Vein endothelial cell (primary cell): ENCODE data around the gene MAD2L1BP. TPM values are rescaled to one million over a fixed set of nuclear protein-coding genes. Genes with fewer than 3 reads are reported as not detected.

Experiments used
- total RNA-seq: library from RNA; depleted of rRNA; stranded (reverse); fragments of >200 nt; gene quantifications from 2 replicates; pipeline ENCODE4 v1.2.3, GENCODE V29; 2012

Gene MAD2L1BP, protein sequence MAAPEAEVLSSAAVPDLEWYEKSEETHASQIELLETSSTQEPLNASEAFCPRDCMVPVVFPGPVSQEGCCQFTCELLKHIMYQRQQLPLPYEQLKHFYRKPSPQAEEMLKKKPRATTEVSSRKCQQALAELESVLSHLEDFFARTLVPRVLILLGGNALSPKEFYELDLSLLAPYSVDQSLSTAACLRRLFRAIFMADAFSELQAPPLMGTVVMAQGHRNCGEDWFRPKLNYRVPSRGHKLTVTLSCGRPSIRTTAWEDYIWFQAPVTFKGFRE
- total RNA-seq, result 37.6 and 49.6 TPM in 2 replicates

GRCh38 chr6:43635387-43636307 lies at the start of gene MAD2L1BP:
Gene MAD2L1BP, plus strand, starts transcription at chr6:43635840. Its CDS starts 36 bp downstream, at chr6:43635876.

DNA sequence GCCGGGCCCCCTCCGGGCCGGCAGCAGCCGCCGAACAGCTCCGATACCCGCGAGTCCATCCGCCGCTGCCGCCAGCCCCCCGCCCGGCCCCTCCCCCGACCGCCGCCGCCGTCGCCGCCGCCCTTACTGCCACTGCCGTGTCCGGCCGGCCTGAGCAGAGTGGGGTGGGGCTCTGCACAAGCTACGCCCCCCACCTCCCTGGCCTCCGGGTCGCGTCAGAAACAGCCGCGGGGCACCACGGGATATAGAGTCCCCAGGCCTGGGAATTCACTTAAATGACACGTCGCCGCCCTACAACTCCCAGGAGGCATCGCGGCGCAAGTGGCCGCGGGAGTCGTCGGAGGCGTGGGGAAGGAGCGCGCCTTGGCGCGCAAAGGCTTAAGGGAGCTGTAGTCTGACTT lies 6.5 kb upstream of the MAD2L1BP start, which contains the start of gene GTPBP2:
TSS of gene GTPBP2 (minus strand) at position 161 of the 401 bp plus-strand sequence. CDS start at position 59, 102 bp downstream.

GRCh38 chr6:43644940-43645612 lies 9.4 kb downstream of the MAD2L1BP start, which contains the start of gene RSPH9:
Gene RSPH9, plus strand, starts transcription at chr6:43645036. Its CDS starts 63 bp downstream, at chr6:43645099.

DNA sequence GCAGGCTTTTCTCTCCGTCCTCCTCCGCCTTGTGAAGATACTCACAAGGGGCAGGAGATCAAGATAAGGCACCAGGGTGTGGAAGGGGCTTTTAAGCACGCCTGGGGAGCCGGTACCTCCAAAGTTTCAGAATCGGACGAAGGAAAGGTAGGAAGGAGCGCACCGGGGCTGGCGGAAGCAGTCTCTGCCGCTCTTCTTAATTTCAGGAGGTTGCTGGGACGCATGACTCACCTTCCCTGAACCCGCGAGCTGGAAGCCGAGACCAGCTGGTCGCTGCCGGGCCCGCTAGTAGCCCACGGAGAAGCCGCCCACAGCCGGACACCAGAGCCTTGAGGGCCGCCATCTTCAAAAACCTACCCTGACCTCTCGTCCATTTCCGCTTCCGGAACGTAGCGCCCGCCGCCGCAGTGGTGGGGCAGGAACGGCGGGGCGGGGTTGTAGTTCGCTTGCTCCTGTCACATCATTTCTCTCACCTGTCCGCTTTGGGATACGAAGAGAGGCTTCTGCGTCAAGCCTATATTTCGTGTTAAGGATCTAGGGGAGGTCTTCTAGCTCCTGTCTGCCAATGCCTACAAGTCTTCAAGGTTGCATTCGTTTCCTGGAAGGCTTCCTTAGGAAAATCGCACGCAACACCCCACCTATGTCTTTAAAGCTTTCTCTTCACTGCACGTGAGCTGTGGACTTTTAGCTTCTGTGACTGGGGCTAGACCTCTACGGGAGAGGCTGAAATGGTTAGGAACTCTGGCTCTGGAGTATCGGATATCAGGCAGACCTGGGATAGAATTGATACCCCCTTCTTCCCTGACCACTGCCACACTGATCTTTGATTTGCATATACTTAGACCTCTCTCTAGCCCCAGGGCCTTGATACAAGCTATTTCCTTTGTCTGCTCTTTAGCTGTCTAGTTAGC lies 52.1 kb downstream of the MAD2L1BP start, which contains the start of gene MRPS18A:
TSS of gene MRPS18A (minus strand) at position 355 of the 911 bp plus-strand sequence. CDS start at position 343, 12 bp downstream.

Other genes starting within 250 kb of the MAD2L1BP start
- gene ABCC10, start 208.3 kb upstream of the MAD2L1BP start, total RNA-seq, result 21.1 and 23.8 TPM in 2 replicates
- 0.33 TPM in 1 of 2 replicates, not detected in the other for gene DLK2, start 180.3 kb upstream of the MAD2L1BP start, total RNA-seq
- 15.4 and 16.0 TPM in 2 replicates for gene TJAP1, start 158.3 kb upstream of the MAD2L1BP start, total RNA-seq
- gene LRRC73, start 125.5 kb upstream of the MAD2L1BP start, total RNA-seq, result 0.19 and 0.65 TPM in 2 replicates
- gene YIPF3, start 118.9 kb upstream of the MAD2L1BP start, total RNA-seq, result 131 and 133 TPM in 2 replicates
- gene POLR1C, start 118.8 kb upstream of the MAD2L1BP start, total RNA-seq, result 34.9 and 39.5 TPM in 2 replicates
- gene XPO5, start 59.8 kb upstream of the MAD2L1BP start, total RNA-seq, result 37.2 and 41.0 TPM in 2 replicates
- gene POLH, start 59.7 kb upstream of the MAD2L1BP start, total RNA-seq, result 28.7 and 38.1 TPM in 2 replicates
- gene GTPBP2, start 6.6 kb upstream of the MAD2L1BP start, total RNA-seq, result 48.7 and 51.8 TPM in 2 replicates
- gene RSPH9, start 9.2 kb downstream of the MAD2L1BP start, total RNA-seq, result under 0.01 and 0.19 TPM in 2 replicates
- gene MRPS18A, start 52.0 kb downstream of the MAD2L1BP start, total RNA-seq, result 44.1 and 55.5 TPM in 2 replicates
- 13.2 and 29.1 TPM in 2 replicates for gene VEGFA, start 134.4 kb downstream of the MAD2L1BP start, total RNA-seq